Measurements from ENCODE around the gene UBE4B.
"Not testable (repeated sequence)": the region's sequence is repeated elsewhere in the genome, so short reads cannot be mapped to it uniquely, and the experiment has no call there.

The UBE4B gene

DNA sequence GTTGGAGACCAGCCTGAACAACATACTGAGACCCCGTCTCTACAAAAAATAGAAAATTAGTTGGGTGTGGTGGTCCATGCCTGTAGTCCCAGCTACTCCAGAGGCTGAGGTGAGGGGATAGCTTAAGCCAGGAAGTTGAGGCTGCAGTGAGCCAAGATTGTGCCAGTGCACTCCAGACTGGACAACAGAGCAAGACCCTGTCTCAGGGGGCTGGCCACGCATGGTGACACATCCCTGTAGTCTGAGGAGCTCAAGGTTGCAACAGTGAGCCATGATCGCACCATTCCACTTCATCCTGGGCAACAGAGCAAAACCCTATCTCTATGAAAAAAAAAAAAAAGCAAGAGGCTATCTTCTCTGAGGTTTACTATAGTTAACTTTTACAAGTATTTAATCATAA lies 12.7 kb upstream of the UBE4B start:
- TF ChIP-seq CTCF (IDR thresholded peaks at IDR 0.05; ENCODE audit: control insufficient read depth, extremely low read depth, insufficient read depth), result no peak
- H3K4me3 ChIP-seq (ENCODE audit: low read depth, low read length), result no peak overlapping the region
- DNase-seq (ENCODE audit: low read depth), result no peak

GRCh38 chr1:10020678-10021077 lies 12.1 kb upstream of the UBE4B start:
- DNase-seq (ENCODE audit: low read depth); H3K4me3 ChIP-seq (ENCODE audit: low read depth, low read length): not testable (repeated sequence)

GRCh38 chr1:10021992-10022391 lies 10.8 kb upstream of the UBE4B start:
- H3K4me3 ChIP-seq (ENCODE audit: low read depth, low read length); DNase-seq (ENCODE audit: low read depth): not testable (repeated sequence)

DNA sequence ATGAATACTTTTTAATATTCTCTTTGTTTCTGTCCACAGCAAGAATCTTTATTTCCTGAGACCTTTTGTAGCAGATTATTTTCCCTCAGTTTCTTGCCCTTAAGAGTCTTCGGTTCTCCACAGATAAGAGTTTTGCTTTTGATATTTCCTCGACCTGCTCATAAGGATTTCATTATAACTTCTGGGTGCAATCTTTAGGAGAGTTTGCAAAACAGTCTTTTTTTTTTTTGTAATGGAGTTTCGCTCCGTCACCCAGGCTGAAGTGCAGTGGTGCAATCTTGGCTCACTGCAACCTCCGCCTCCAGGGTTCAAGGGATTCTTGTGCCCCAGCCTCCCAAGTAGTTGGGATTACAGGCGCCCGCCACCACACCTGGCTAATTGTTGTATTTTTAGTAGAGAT lies 10.1 kb upstream of the UBE4B start:
- TF ChIP-seq CTCF (IDR thresholded peaks at IDR 0.05; ENCODE audit: control insufficient read depth, extremely low read depth, insufficient read depth), result no peak
- no peak for DNase-seq (ENCODE audit: low read depth)

GRCh38 chr1:10025354-10025753 lies 7.4 kb upstream of the UBE4B start:
- no peak overlapping the region for H3K4me3 ChIP-seq (ENCODE audit: low read depth, low read length)
- TF ChIP-seq CTCF (IDR thresholded peaks at IDR 0.05; ENCODE audit: control insufficient read depth, extremely low read depth, insufficient read depth), result no peak
- no peak for DNase-seq (ENCODE audit: low read depth)

More for the DNA sequence above, 10.1 kb upstream of the UBE4B start:
- H3K4me3 ChIP-seq (ENCODE audit: low read depth, low read length), result no peak overlapping the region

GRCh38 chr1:10027027-10027426 lies 5.7 kb upstream of the UBE4B start:
- TF ChIP-seq CTCF (IDR thresholded peaks at IDR 0.05; ENCODE audit: control insufficient read depth, extremely low read depth, insufficient read depth), result no peak
- H3K4me3 ChIP-seq (ENCODE audit: low read depth, low read length), result no peak overlapping the region
- DNase-seq (ENCODE audit: low read depth), result no peak

DNA sequence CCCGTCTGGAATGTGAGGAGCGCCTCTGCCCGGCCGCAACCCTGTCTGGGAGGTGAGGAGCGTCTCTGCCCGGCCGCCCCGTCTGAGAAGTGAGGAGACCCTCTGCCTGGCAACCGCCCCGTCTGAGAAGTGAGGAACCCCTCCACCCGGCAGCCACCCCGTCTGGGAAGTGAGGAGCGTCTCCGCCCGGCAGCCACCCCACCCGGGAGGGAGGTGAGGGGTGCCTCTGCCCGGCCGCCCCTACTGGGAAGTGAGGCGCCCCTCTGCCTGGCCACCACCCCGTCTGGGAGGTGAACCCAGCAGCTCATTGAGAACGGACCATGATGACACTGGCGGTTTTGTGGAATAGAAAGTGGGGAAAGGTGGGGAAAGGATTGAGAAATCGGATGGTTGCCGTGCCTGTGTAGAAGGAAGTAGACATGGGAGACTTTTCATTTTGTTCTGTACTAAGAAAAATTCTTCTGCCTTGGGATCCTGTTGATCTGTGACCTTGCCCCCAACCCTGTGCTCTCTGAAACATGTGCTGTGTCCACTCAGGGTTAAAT lies 3.7 kb upstream of the UBE4B start:
- not testable (repeated sequence) for DNase-seq (ENCODE audit: low read depth); H3K4me3 ChIP-seq (ENCODE audit: low read depth, low read length)

- TF ChIP-seq CTCF (IDR thresholded peaks at IDR 0.05; ENCODE audit: control insufficient read depth, extremely low read depth, insufficient read depth), result no peak
- no peak for DNase-seq (ENCODE audit: low read depth)
- H3K4me3 ChIP-seq (ENCODE audit: low read depth, low read length), result no peak overlapping the region
These were observed 1.3 kb upstream of the UBE4B start for GRCh38 chr1:10031461-10031860.

- no peak for DNase-seq (ENCODE audit: low read depth)
- TF ChIP-seq CTCF (IDR thresholded peaks at IDR 0.05; ENCODE audit: control insufficient read depth, extremely low read depth, insufficient read depth), result no peak
- H3K4me3 ChIP-seq (ENCODE audit: low read depth, low read length), result peak overlapping the region; percentile 98
These were observed 644 bp downstream of the UBE4B start for GRCh38 chr1:10033359-10033845.
